H1 (cell line): ENCODE measurements around the gene FAM181B. TPM values are rescaled to one million over a fixed set of nuclear protein-coding genes. Genes with fewer than 3 reads are reported as not detected.

Source experiments
- FOSL1 ChIP-seq: IDR thresholded peaks from 2 replicates; pipeline ENCODE4 v1.6.1; 2011; ENCODE audit warnings: mild to moderate bottlenecking, low read depth, low read length, moderate library complexity; ENCODE audit not compliant: insufficient read depth
- HDAC6 ChIP-seq: IDR thresholded peaks from one replicate; pipeline ENCODE4 v1.7.1; 2012; ENCODE audit warnings: low read depth, mild to moderate bottlenecking, inconsistent platforms, low read length, moderate library complexity
- SP4 ChIP-seq: IDR thresholded peaks from 2 replicates; pipeline ENCODE4 v1.6.1; 2012; ENCODE audit warnings: low read length, inconsistent platforms
- TAF7 ChIP-seq: optimal IDR thresholded peaks from 2 replicates; pipeline ENCODE3; 2011; ENCODE audit warnings: low read depth, mild to moderate bottlenecking, inconsistent platforms, low read length, moderate library complexity, borderline replicate concordance
- TBP ChIP-seq: IDR thresholded peaks from 2 replicates; pipeline ENCODE4 v1.6.1; 2011; ENCODE audit warnings: low read depth, low read length, improper control_type of control experiment
- polyA plus RNA-seq, 7 experiments: library from polyadenylated mRNA; depleted of rRNA in 3 of 7; stranded (reverse) in 5 of 7; unstranded in 2 of 7; fragments of >200 nt in 5 of 7; fragments of 200-250 nt in 2 of 7; gene quantifications; 1 replicate in 5 of 7; 2 replicates in 1 of 7; 4 replicates in 1 of 7; pipeline versions ENCODE4 v1.2.1 to v1.2.3, GENCODE V29; 2011 to 2013; ENCODE audit warnings: missing spikeins in 2 of 7, mixed read lengths in 2 of 7
- total RNA-seq: library from RNA; stranded (reverse); fragmentation: NEBNext Ultra II Directional; extraction: Animal tissue kit (Norgen Biotek cat#: 25700); gene quantifications from 2 replicates; pipeline ENCODE4 v1.2.1, GENCODE V29; 2021

Gene FAM181B
- total and polyA plus RNA-seq, 2 of the 8 experiments (the other 6 are each of a cell fraction or from before 2014, with no cell fraction given), result 0.21 to 0.37 TPM

GRCh38 chr11:82778776-82779175 lies 45.1 kb upstream of the FAM181B start (continued):
- TF ChIP-seq TAF7 (no peak), SP4 (no peak), FOSL1 (no peak), HDAC6 (no peak), TBP (no peak)
